HG03565 (cell line): ENCODE measurements around the gene SHBG.
"Not testable (repeated sequence)": the region's sequence is repeated elsewhere in the genome, so short reads cannot be mapped to it uniquely, and the experiment has no call there.

Experiments used
- ATAC-seq: cut with Tn5 transposase; IDR thresholded peaks from one replicate; pipeline ENCODE4 v1.9.1; 2021; ENCODE audit warnings: mild to moderate bottlenecking, moderate library complexity; ENCODE audit not compliant: unreplicated experiment

The SHBG gene, protein sequence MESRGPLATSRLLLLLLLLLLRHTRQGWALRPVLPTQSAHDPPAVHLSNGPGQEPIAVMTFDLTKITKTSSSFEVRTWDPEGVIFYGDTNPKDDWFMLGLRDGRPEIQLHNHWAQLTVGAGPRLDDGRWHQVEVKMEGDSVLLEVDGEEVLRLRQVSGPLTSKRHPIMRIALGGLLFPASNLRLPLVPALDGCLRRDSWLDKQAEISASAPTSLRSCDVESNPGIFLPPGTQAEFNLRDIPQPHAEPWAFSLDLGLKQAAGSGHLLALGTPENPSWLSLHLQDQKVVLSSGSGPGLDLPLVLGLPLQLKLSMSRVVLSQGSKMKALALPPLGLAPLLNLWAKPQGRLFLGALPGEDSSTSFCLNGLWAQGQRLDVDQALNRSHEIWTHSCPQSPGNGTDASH

DNA sequence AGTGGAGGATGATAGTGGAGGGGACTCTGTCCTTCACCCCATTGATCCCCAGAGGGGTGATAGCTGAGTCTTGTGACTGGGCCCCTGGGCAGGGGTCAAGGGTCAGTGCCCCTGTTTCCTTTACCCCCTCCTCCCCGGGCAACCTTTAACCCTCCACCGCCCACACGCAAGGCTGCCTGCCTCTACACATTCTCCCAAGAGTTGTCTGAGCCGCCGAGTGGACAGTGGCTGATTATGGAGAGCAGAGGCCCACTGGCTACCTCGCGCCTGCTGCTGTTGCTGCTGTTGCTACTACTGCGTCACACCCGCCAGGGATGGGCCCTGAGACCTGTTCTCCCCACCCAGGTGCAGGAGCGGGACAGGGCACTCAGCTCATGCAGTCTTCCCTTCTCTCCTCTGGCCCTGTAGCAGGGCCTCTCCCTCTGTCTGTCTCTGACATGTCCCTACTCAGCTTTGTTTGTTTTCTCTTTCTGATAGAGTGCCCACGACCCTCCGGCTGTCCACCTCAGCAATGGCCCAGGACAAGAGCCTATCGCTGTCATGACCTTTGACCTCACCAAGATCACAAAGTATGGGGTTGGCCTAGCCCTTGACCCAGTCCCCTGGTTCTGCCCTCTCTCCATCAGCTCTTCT is at the start of gene SHBG:
SHBG (plus strand) TSS at position 197 of the 633 bp plus-strand sequence; CDS start at position 235, 38 bp downstream.
- no peak for ATAC-seq

DNA sequence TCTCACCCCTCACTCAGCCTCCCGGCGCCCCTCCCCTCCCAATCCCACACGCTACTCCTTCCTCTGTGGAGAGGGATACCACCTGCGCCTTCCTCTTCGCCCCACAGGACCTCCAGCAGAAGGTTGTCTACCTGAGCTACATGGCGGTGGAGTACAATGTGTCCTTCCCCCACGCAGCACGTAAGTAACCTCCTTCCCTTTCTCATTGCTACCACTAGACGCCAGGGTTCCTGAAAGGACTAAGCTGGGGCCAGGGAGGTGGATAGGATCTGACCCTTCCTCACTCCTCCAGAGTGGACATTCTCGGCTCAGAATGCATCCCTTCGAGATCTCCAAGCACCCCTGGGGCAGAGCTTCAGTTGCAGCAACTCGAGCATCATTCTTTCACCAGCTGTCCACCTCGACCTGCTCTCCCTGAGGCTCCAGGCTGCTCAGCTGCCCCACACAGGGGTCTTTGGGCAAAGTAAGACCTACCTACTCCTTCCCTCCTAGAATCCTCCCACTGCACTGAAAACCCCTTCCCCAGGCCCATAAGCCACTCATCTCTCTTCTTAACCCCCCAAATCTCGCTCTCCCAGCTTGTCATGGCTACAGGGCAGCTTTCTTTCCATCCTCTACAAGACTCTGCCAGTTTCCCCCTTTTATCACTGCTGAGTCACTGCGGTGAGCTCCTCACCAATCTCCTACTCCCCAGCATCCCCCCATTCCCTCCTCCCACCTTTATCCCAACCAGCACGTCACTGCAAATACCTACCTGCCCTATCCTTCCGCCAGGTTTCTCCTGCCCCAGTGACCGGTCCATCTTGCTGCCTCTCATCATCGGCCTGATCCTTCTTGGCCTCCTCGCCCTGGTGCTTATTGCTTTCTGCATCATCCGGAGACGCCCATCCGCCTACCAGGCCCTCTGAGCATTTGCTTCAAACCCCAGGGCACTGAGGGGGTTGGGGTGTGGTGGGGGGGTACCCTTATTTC is 49.0 kb upstream of the SHBG start:
- ATAC-seq, result no peak

DNA sequence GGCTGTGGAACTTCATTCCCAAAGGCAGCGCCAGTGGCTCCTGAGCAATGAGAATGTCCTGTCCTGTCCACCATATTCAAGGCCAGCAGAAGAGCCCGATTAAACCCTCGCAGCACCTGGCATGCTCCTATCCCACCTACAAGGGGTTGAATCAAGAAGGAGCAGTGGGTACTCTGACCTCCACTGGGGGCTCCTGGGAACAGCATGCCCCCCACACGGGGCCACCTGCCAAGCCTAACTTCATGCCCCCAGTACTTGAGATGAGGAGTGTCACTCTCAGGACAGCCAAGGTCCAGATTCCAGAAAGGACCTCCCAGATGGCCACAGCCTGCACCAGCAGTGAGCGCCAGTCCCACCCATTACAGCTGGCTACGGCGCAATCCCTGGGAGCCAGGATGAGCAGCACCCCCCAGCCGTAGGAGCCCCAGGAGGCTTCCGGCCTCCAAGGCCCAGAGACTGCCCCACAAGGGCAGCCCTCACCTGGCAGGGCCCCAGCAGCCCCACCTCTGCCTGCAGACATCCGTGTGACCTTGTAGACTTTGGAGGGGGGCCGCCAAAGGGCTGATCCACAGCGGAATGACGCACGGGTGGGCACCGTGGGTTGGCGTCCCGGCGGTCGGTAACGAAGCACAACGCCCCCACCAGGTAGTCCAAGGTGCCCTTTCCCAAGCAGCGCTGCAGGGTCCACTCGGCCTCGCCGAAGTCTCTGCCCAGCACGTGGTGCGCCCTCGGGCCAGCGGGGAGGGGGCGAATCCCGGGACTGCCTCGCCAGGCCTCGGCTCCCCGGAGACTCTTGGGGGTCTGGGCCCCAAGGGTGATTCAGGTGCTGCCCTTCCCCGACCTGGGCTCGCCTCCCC is 47.3 kb upstream of the SHBG start:
- no peak for ATAC-seq

DNA sequence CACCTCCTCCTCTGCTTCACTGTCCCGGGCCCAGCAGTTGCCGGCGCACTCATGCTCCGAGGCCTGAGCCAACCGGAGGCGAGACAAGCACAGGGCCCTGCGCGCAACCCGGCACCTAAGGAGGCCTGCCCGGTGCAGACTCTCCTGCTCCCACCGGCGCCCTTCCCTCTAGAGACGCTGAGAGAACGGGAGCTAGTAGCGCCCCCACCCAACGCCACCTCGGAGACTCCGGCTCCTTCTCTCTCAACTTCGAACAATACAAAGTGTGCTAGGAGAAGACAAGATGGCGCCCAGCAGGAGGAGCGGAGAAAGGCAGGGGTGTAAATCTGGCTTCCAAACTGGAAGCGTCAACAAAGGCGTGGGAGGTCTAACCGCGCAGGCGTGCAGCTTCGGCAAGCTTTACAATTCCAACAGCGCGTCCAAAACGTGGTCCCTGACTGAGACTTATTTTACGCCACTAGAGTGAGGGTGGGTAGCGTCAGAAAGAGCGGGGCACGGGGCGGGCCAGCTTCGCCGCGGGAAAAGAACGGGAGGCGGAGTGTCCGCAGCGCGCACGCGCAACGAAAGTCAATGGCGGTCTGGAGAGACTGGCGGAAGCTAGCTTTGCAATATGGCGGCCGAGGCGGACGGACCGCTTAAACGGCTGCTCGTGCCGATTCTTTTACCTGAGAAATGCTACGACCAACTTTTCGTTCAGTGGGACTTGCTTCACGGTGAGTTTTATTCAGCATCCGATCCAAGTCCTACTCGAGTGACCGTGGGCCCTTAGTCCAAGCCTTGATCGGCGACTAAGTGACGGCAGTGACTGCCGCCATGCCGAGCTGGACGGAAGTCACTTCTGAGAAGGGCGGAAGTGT is 46.5 kb upstream of the SHBG start, which contains the start of gene MPDU1:
MPDU1 (plus strand) TSS at position 600 of the 857 bp plus-strand sequence; CDS start at position 611, 11 bp downstream.
- ATAC-seq, result peak; percentile 46

DNA sequence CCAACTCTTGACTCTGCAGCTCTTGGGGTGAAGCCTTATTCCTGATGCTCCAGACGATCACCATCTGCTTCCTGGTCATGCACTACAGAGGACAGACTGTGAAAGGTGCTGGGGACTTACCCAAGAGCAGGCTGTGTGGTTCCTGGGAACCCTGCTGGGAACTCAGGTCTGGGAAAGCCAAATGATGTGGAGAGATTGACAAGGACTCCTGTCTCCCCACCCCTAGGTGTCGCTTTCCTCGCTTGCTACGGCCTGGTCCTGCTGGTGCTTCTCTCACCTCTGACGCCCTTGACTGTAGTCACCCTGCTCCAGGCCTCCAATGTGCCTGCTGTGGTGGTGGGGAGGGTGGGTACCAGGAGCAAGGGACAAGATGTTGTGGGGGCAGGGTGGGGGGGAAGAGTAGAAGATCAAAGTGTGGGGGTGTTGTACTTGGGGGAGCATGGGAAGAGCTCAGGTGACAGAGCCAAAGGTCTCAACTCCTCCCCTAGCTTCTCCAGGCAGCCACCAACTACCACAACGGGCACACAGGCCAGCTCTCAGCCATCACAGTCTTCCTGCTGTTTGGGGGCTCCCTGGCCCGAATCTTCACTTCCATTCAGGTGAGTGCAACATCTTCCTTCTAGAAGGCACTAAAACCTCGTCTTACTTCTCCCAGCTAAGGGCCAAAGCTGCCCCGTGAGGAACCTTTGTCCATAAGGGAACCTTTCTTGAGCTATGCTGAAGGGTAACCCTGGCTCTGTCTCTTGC is 43.1 kb upstream of the SHBG start:
- ATAC-seq, result no peak

DNA sequence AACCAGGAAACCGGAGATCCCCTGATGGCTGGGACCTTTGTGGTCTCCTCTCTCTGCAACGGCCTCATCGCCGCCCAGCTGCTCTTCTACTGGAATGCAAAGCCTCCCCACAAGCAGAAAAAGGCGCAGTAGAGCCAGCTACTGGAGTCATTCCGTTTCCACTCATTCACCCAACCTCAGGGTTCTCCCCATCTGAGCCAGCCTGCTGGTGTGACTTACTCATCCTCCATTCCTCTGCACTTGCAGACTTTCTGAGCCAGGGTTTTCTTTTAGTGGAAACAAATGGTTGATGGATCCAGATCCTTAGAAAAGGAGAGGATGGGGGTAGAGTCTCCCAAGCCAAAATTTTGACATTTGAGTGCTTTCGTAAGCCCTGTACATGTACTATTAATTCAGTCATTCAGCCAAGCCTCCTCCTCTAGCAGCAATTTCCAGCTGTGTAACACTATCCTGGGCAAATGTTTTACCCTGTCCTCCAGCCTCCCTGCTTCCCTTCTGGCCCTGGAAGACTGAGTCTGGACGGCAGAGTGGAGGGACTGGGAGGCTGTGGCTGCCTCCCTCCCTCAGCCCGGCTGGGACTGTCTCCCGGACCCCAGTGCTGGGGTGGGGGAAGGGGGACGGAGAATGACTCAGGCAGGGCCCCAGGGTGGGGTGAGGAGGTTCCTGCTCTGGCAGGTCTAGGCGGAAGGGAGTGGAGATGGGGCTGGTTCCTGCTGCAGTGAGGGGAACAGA is 42.3 kb upstream of the SHBG start:
- ATAC-seq, result no peak

DNA sequence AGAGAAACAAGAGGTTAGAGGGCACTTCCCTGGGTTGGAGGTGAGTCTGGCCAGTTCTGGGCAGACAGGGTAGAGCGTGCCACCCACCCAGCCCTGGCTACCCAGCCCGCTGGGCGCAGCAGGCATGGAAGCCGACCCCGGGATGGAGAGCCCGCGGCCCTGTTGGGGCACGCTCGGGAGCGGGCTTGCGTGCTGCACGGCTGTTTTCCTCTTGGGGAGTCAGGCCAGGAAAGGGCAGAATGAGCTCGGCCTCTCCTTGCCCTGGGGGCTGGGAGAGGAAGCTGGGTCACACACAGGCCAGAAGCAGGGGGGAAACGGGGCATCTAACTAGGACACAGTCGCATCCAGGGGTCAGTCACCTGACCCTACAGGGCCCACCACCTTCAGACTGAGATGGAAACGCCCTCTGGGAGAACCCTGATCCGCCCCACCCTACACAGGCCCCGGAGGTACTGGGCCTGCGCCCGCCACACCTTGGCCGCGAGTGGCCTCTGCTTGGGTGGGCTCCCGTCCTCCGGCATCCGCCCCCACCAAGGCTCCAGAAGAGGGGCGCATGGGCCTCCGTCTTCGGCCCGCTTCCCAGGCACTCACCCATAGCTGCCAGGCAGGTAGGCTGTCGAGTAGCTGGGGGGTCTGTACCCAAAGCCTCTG is 41.3 kb upstream of the SHBG start:
- ATAC-seq, result no peak

DNA sequence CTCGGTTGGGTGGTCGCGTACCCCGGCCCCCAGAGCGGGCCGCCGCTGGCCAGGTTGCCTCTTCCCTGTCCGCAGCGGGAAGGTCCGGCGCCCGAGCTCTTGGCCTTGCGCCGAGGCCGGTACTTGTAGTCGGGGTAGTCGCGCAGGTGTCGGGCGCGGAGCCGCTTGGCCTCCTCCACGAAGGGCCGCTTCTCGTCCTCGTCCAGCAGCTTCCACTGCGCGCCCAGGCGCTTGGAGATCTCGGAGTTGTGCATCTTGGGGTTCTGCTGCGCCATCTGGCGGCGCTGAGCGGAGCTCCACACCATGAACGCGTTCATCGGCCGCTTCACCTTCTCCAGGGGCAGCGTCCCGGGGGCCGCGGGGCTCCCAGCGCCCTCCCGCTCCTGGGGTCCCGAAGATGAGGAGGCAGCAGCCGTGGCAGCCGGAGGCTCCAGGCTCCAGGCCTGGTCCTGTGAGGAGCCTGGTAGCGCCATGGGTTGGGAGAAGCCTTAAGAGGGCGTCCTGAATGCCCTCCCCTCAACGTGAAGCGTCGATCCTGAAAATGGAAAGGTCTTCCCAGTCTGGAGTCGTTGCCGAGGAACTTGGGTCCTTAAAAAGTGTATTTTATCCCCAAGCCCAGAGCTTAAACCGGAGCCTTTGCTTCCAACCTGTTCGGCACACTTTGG is 40.6 kb upstream of the SHBG start:
- ATAC-seq, result no peak

DNA sequence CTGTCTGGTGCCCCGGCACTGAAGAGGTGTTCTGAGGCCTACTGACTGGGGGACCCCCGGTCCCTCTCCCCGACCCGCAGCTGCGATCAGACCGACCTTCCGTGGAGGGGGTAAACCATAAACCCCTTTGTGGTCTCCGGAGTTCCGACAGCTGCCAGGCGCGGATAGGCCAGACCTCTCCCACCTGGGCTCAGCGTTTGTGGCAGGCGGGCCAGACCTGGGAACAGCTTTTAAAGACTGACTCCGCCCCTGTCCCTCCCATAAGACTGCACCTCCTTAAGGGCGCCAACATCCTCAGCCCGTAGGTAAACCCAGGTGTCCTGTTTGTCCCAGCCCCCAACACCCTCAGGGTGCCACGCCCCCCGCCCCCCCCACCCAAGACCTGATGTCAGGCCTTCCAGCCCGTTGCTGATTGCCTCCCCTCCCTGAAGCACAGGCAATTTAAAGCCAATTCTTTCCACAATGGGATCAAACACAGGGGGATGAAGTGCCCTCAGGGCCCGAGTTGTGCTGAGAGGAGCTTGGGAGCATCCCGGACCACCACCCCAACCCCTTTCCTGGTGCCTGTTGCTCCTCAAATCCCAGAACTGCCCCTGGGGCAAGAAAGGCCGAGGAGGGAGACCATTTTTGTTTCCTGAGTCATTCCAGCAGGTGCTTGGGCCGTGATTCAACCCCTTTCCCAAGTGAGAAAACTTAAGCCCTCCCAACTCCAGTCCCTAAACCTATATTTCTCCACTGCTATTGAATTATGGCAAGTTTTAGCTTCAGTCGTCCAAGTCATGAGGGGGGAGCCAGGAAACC is 39.8 kb upstream of the SHBG start, which contains the start of gene SOX15:
SOX15 (minus strand) TSS at position 204 of the 801 bp plus-strand sequence. CDS start 418 bp downstream, outside the sequence.
- no peak for ATAC-seq

DNA sequence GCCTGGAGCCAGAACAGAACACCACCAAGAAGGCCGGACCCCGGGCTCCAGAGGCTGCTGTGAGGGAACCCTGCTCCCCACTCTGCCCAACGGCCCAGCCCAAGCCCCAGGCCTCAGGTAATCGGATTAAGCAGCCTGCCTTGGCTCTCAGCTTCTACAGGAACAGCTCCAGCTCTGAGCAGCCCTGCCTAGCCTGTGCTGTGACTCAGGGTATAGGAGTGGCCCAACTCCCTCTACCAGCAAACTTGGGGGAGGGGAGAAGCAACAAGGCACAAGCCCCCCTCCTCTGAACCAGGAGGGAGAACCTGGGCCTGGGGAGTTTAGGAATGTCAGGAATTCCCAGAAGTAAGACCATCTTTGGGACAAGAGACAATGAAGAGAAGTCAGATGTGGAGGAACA is 39.2 kb upstream of the SHBG start:
- ATAC-seq, result no peak

DNA sequence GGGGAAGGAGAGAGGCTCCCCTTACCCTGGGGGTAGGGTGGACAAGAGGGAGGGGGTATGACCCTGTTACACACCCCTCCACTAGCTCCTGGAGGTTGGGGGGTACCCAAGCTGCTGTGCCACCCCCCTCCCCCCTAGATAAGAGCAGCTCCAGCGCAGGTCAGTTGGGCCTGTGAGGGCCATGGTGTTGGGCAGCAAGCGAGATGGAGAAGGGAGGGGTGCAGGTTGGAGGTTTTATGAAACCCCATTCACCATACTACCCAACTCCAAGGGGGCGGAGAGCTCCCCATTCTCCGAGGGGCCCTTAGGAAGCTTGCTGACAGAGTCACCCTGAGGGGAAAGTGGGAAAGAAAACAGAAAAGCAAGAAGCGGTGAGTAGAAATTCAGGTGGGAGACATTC is 38.3 kb upstream of the SHBG start:
- ATAC-seq, result no peak

DNA sequence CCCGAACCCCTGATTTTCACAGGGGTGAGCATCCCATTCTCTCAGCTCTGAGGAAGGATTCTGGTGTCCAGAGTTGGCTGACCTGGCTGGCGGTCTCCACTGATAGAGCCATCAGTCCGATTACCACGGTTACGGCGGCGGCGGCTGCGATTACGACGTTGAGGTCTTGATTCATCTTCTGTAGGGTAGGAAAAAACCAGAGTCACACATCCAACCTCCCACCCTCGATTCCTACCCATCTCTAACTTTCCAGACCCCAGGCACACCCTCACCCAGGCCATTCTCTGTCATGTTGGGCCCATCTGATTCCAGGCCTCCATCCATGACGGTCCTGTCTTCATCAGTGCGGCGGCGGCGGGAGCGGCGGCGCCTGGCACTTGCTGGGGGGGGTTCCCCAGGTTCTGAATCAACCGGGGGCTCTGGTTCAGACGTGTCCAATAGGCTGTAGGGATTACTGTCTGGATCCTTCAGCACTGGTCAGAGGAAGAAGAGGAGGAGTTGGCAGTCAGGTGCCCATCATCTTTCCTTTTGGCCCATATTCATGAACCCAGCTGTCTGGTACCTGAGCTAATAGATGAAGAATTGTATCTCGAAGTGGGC is 37.4 kb upstream of the SHBG start:
- no peak for ATAC-seq

DNA sequence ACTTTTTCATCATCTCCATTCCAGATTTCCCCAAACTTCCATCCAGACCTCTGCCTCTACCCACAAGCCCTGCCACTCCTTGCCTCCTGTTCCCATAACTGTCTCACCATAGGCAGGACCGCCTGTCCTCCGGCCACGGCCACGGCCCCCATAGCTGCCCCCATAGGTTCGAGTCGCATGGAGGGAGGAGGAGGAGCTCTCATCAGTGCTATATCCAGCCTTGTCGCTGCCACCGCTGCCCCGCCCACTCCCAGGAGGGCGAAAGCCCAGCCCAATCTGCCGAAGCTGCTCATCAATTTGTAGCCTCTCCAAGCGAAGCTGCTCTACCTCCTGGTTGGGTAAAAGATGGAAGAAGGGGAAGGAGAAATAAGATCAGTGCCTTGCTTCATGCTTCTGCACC is 36.6 kb upstream of the SHBG start:
- ATAC-seq, result no peak

DNA sequence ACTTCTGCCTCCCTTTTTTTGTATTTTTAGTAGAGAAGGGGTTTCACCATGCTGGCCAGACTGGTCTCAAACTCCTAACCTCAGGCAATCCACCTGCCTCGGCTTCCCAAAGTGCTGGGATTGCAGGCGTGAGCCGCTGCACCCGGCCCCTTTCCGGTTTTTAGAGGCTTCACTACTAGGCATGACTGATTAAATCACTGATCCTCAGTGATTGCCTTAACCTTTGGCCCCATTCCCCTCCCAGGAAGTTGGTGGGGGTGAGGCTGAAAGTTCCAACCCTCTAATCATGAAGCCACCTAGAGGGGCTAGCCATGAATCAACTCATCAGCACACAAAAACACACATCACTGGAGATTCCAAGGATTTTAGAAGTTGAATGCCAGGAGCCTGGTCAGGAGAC is 32.4 kb upstream of the SHBG start:
- not testable (repeated sequence) for ATAC-seq

DNA sequence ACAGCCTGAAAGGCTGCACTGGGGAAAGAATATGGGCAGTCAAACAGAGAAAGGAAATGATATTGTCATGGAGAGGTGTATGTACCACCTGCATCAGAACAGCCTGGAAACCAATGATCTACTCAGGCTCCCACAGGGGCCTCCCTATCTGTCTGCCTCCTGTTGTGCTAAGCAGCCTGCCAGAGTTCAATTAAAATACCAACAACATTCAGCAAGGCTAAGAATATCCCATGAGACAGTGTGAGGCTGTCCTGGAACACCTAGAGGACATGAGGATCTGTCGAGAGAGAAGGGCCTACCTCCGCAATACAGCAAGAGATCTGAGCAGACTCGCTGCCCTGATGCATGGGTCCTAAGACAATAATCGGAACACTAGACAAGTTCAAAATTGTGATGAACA is 23.7 kb upstream of the SHBG start:
- ATAC-seq, result no peak

DNA sequence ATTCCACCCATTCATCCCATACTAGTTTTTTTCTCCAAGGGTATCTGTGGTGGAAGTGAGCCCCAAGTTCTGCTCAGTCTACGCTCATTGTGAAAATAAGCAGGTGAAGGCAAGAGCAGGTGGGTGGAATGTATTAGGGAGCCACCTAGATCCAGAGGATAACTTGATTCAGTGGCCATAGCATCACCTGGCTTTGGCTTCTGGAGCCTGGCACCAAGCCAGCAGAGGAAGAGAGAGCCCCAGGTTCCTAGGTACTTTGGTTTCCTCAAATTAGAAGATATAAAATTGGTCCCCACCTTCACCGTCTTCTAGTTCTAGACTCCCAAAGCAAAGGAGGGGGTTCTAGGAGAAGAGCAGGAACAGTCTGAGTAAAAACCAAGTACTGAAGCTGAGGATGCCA is 19.3 kb upstream of the SHBG start:
- ATAC-seq, result no peak
